Fibroblast of lung (primary cell): ENCODE results near the gene IGSF9B.

ENCODE experiments used
- CTCF ChIP-seq, 2 donors: IDR thresholded peaks in 1 of 2; conservative IDR thresholded peaks in 1 of 2; 1 replicate in 1 of 2; 2 replicates in 1 of 2; pipeline ENCODE4 v1.5.1; 2011 to 2012; ENCODE audit warnings: low read length in 2 of 2, control low read depth in 1 of 2, inconsistent platforms in 1 of 2, low read depth in 1 of 2, mild to moderate bottlenecking in 1 of 2
- EZH2 ChIP-seq: IDR thresholded peaks from 2 replicates; pipeline ENCODE4 v1.5.1; 2012; ENCODE audit warnings: low read length, control low read depth, mild to moderate bottlenecking; ENCODE audit errors: missing control alignments

DNA sequence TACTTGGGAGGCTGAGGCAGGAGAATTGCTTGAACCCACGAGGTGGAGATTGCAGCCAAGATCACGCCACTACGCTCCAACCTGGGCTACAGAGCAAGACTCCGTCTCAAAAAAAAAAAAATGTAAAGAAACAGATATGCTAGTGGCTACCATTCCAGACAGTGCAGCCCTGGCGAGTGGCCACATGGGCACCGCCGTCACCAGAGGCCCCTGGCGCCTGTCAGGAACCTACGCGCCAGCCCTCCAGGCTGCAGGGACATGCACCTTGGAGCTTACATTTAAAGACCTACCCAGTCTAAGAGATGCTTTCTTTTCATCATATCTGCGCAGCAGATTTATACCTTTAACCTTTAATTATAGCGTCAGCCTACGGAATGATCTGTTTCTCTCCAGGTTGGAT, 37.2 kb upstream of the IGSF9B start:
- no peak for TF ChIP-seq CTCF (conservative IDR thresholded peaks at IDR 0.05 in 1 of 2, IDR thresholded peaks at IDR 0.05 in 1 of 2; ENCODE audit: low read depth in 1 of 2, low read length in 2 of 2)
- no peak for TF ChIP-seq EZH2
